Osteoblast (primary cell): ENCODE data around the gene GP5. TPM values are rescaled to one million over a fixed set of nuclear protein-coding genes. Genes with fewer than 3 reads are reported as not detected.

Experiments used
- DNase-seq: peaks from one replicate; pipeline ENCODE4 v3.0.0; 2011; ENCODE audit warnings: low spot score, mixed read lengths; ENCODE audit not compliant: insufficient read length; ENCODE audit errors: missing footprints
- H2AFZ ChIP-seq: 2 replicates; pipeline ENCODE4 v1.6.0; 2011; ENCODE audit warnings: mild to moderate bottlenecking, low read length
- H3K27ac ChIP-seq: 2 replicates; pipeline ENCODE4 v1.5.1; 2011; ENCODE audit warnings: mild to moderate bottlenecking, low read depth, low read length, moderate library complexity
- H3K27me3 ChIP-seq: 2 replicates; pipeline ENCODE4 v1.6.0; 2012; ENCODE audit warnings: mild to moderate bottlenecking, control low read depth, inconsistent platforms, low read length, moderate library complexity; ENCODE audit not compliant: insufficient read depth
- H3K36me3 ChIP-seq: 2 replicates; pipeline ENCODE4 v1.5.1; 2011; ENCODE audit warnings: mild to moderate bottlenecking, low read length, control low read depth, moderate library complexity; ENCODE audit not compliant: insufficient read depth
- H3K4me1 ChIP-seq: 2 replicates; pipeline ENCODE4 v1.5.1; 2011; ENCODE audit warnings: mild to moderate bottlenecking, low read length, control low read depth, moderate library complexity; ENCODE audit not compliant: insufficient read depth
- H3K4me2 ChIP-seq: 2 replicates; pipeline ENCODE4 v1.6.0; 2011; ENCODE audit warnings: mild to moderate bottlenecking, low read length; ENCODE audit not compliant: insufficient read depth
- H3K4me3 ChIP-seq: fragments of 200-600 bp; sonication (generic); 3 replicates; pipeline ENCODE4 v1.5.1; 2012; ENCODE audit warnings: mild to moderate bottlenecking, low read length, inconsistent platforms; ENCODE audit not compliant: insufficient read depth
- H3K79me2 ChIP-seq: 2 replicates; pipeline ENCODE4 v1.6.0; 2012; ENCODE audit warnings: mild to moderate bottlenecking, low read length, control low read depth, inconsistent platforms; ENCODE audit not compliant: insufficient read depth
- H3K9me3 ChIP-seq: 2 replicates; pipeline ENCODE4 v1.5.1; 2011; ENCODE audit warnings: low read depth, low read length, control low read depth
- H4K20me1 ChIP-seq: 2 replicates; pipeline ENCODE4 v1.6.0; 2012; ENCODE audit warnings: mild to moderate bottlenecking, low read length, control low read depth; ENCODE audit not compliant: insufficient read depth
- CTCF ChIP-seq: IDR thresholded peaks from 2 replicates; pipeline ENCODE4 v1.5.1; 2011; ENCODE audit warnings: mild to moderate bottlenecking, low read depth, low read length, moderate library complexity; ENCODE audit errors: extremely low read depth
- total RNA-seq: library from RNA; depleted of rRNA; stranded (reverse); fragments of >200 nt; gene quantifications from 2 replicates; pipeline ENCODE4 v1.2.3, GENCODE V29; 2012

GP5 gene
- total RNA-seq, 1 donor = 0.36 TPM

GRCh38 chr3:194350726-194351071 lies 48.4 kb downstream of the GP5 start:
- no peak for TF ChIP-seq CTCF
- Histone ChIP-seq H4K20me1 (no peaks in the 10 kb centered on the region), H3K27ac (peak overlapping the region; percentile 40)

GRCh38 chr3:194348354-194348753 lies 50.7 kb downstream of the GP5 start:
- Histone ChIP-seq H3K9me3 (no peaks in the 10 kb centered on the region), H3K4me2 (no peak overlapping the region), H3K79me2 (no peaks in the 10 kb centered on the region), H3K27ac (no peak overlapping the region), H2AFZ (no peak overlapping the region), H3K4me1 (peaks cover 3% of the 10 kb centered on the region), H4K20me1 (no peaks in the 10 kb centered on the region), H3K4me3 (no peak overlapping the region), H3K36me3 (no peaks in the 10 kb centered on the region), H3K27me3 (peaks cover 3% of the 10 kb centered on the region)
- TF ChIP-seq CTCF = no peak
- DNase-seq = peak; percentile 69

More at GRCh38 chr3:194350726-194351071, 48.4 kb downstream of the GP5 start:
- Histone ChIP-seq H3K4me2 (peak overlapping the region; percentile 9), H3K27me3 (no peaks in the 10 kb centered on the region), H3K4me3 (no peak overlapping the region), H3K36me3 (no peaks in the 10 kb centered on the region), H2AFZ (no peak overlapping the region), H3K79me2 (no peaks in the 10 kb centered on the region), H3K4me1 (peaks cover 3% of the 10 kb centered on the region), H3K9me3 (no peaks in the 10 kb centered on the region)
- DNase-seq = peak; percentile 31

GRCh38 chr3:194346621-194347020 lies 52.4 kb downstream of the GP5 start:
- H3K4me3 ChIP-seq = no peak overlapping the region
- H3K79me2 ChIP-seq = no peaks in the 10 kb centered on the region
- H3K4me2 ChIP-seq = no peak overlapping the region
- peaks cover 5% of the 10 kb centered on the region for H3K27me3 ChIP-seq
- peak overlapping the region; percentile 56 for H2AFZ ChIP-seq
- peaks cover 5% of the 10 kb centered on the region for H3K4me1 ChIP-seq
- no peaks in the 10 kb centered on the region for H3K36me3 ChIP-seq
- DNase-seq = peak; percentile 94
- no peaks in the 10 kb centered on the region for H3K9me3 ChIP-seq
- no peaks in the 10 kb centered on the region for H4K20me1 ChIP-seq
- no peak for TF ChIP-seq CTCF
- peak overlapping the region; percentile 12 for H3K27ac ChIP-seq

- peaks cover 5% of the 10 kb centered on the region for H3K4me1 ChIP-seq
- H3K36me3 ChIP-seq = no peaks in the 10 kb centered on the region
- no peak for DNase-seq
- no peaks in the 10 kb centered on the region for H4K20me1 ChIP-seq
- no peaks in the 10 kb centered on the region for H3K79me2 ChIP-seq
- peaks cover 5% of the 10 kb centered on the region for H3K27me3 ChIP-seq
- no peaks in the 10 kb centered on the region for H3K9me3 ChIP-seq
- no peak overlapping the region for H3K4me2 ChIP-seq
- no peak overlapping the region for H2AFZ ChIP-seq
- H3K27ac ChIP-seq = no peak overlapping the region
- TF ChIP-seq CTCF = no peak
- H3K4me3 ChIP-seq = no peak overlapping the region
Measured at GRCh38 chr3:194346035-194346434, 53.0 kb downstream of the GP5 start.

Other genes starting within 250 kb of the GP5 start
- under 0.01 and 0.29 TPM in 2 replicates for gene CPN2, start 47.9 kb downstream of the GP5 start, total RNA-seq
- 3.6 and 5.0 TPM in 2 replicates for gene LRRC15, start 29.5 kb downstream of the GP5 start, total RNA-seq
- gene ATP13A3, start 87.7 kb upstream of the GP5 start, total RNA-seq = 248 and 311 TPM in 2 replicates
- 18.8 and 20.3 TPM in 2 replicates for gene TMEM44, start 234.2 kb upstream of the GP5 start, total RNA-seq